Measurements from ENCODE around the gene ZFPL1. TPM values are rescaled to one million over a fixed set of nuclear protein-coding genes. Genes with fewer than 3 reads are reported as not detected.
A peak's percentile ranks its signal among the peaks of the same experiment; 100 is the strongest.

Gene ZFPL1
- total and polyA plus RNA-seq, 9 of the 15 experiments (the other 6 are each of a cell fraction or from before 2014, with no cell fraction given) = 3.7 to 37.5 (median 22.7) TPM

GRCh38 chr11:65066805-65067291 lies 17.2 kb upstream of the ZFPL1 start (continued):
- TF ChIP-seq ATF2 (CRISPR knock-in tag; IDR thresholded peaks at IDR 0.05) (no peak), FOXK1 (CRISPR knock-in tag; IDR thresholded peaks at IDR 0.05; ENCODE audit: borderline replicate concordance) (no peak), TRIM24 (IDR thresholded peaks at IDR 0.05) (no peak), KHSRP (IDR thresholded peaks at IDR 0.05) (no peak), RCOR1 (IDR thresholded peaks at IDR 0.05; ENCODE audit: borderline replicate concordance in 1 of 2, low read depth in 2 of 2, low read length in 2 of 2) (no peak)

DNA sequence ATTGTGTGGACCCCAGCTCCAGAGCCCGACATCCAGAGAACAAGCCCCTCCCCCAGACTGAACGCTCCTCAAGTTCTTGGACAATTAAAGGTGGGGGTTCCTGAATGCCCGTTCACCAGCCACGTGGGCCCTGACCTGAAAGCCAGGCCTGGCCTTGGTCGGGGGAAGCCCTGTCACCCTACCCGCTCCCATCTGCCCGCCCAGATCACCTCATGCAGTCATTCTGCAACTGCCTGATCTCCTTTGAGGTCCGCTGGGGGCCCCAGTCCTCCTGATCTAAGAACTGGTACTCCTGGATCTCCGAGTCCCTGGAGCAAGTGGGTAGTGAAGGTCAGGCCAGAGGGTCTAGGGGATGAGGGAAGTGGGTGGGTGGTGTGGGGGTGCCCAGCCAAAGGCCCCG lies 16.6 kb upstream of the ZFPL1 start:
- Histone ChIP-seq H3K79me2 (ENCODE audit: control insufficient read depth, insufficient read depth, low read length) (no peaks in the 10 kb centered on the region), H4K20me1 (replicated peaks; ENCODE audit: control insufficient read depth, insufficient read depth, low read length) (no peaks in the 10 kb centered on the region), H3K27ac (ENCODE audit: extremely low read depth, low read depth, low read length) (no peak overlapping the region), H3K9me3 (replicated peaks; ENCODE audit: control insufficient read depth, insufficient read depth, low read depth, low read length) (no peaks in the 10 kb centered on the region), H3K4me2 (ENCODE audit: insufficient read depth, low read length) (no peak overlapping the region), H3K4me1 (replicated peaks in 1 of 2; ENCODE audit: control insufficient read depth in 2 of 2, insufficient read depth in 2 of 2, low read length in 2 of 2) (peaks cover 8 to 20% of the 10 kb centered on the region in 2 experiments), H3K9ac (ENCODE audit: insufficient read depth in 1 of 2, low read depth in 2 of 2, low read length in 2 of 2) (peak overlapping the region in 1 of 2 experiments; percentile 90; a peak in 2 of 4 replicates), H3K36me3 (ENCODE audit: control insufficient read depth, insufficient read depth, low read length) (no peaks in the 10 kb centered on the region), H3K9me1 (ENCODE audit: control insufficient read depth, insufficient read depth, low read length) (peaks cover 2% of the 10 kb centered on the region), H3K4me3 (no peak overlapping the region), H2AFZ (ENCODE audit: low read depth, low read length) (no peak overlapping the region), H3K27me3 (ENCODE audit: control insufficient read depth in 2 of 2, insufficient read depth in 2 of 2, low read length in 2 of 2) (no peaks in the 10 kb centered on the region)
- BruUV-seq (replicated peaks) = no TSS peak
- intact Hi-C loops (cut with micrococcal nuclease) = no loop called here
- FAIRE-seq = no peak
- ChIA-PET POLR2A (interaction anchor here (0.6 kb wide), 1 partner anchor 14 kb away, joined by 4 read pairs; no protein-coding TSS in a partner anchor), CTCF (ENCODE audit: low intra/inter-chr PET ratio) (no interaction called here)
- DNase-seq (ENCODE audit: extremely low read depth in 1 of 4, low spot score in 3 of 4) = no peak
- no peak for ATAC-seq
- 73% methylated on average over 10 of the region's 10 CpGs for WGBS (ENCODE audit: insufficient coverage, low coverage, missing lambda C conversion rate)
- in situ Hi-C loops (cut with MboI) = no loop called here
- no peak for TF ChIP-seq CBFB (CRISPR knock-in tag; IDR thresholded peaks at IDR 0.05)
- TF ChIP-seq CTBP1 (IDR thresholded peaks at IDR 0.05; ENCODE audit: borderline replicate concordance) = no peak
- no peak for TF ChIP-seq MTF1 (CRISPR knock-in tag; IDR thresholded peaks at IDR 0.05; ENCODE audit: borderline replicate concordance)
- TF ChIP-seq TFAP4 (CRISPR knock-in tag; IDR thresholded peaks at IDR 0.05; ENCODE audit: borderline replicate concordance) = no peak
- no peak for TF ChIP-seq ATF4 (CRISPR knock-in tag; IDR thresholded peaks at IDR 0.05)
- TF ChIP-seq ZNF165 (CRISPR knock-in tag; IDR thresholded peaks at IDR 0.05; ENCODE audit: borderline replicate concordance) = no peak
- no peak for TF ChIP-seq E4F1 (CRISPR knock-in tag; IDR thresholded peaks at IDR 0.05; ENCODE audit: borderline replicate concordance)
- TF ChIP-seq CTCFL (IDR thresholded peaks at IDR 0.05; ENCODE audit: borderline replicate concordance, insufficient read depth, low read depth, low read length, poor library complexity, severe bottlenecking) = no peak

All from K562 (cell line).